Prostate gland (tissue), 2 donors: ENCODE results near the gene PTPRA. TPM values are rescaled to one million over a fixed set of nuclear protein-coding genes. Genes with fewer than 3 reads are reported as not detected.
"Not testable (repeated sequence)": the region's sequence is repeated elsewhere in the genome, so short reads cannot be mapped to it uniquely, and the experiment has no call there.

ENCODE experiments used
- DNase-seq: peaks from one replicate; pipeline ENCODE4 v3.0.0-alpha.2; 2019; ENCODE audit warnings: low spot score
- H3K27ac ChIP-seq, 2 donors: fragments of 200-600 bp; sonication (generic); 2 replicates each; pipeline ENCODE4 v1.5.1; 2017 to 2019
- H3K27me3 ChIP-seq: fragments of 200-600 bp; sonication (generic); replicated peaks from 2 replicates; pipeline ENCODE4 v1.5.1; 2019; ENCODE audit not compliant: insufficient read depth
- H3K36me3 ChIP-seq, 2 donors: fragments of 200-600 bp; sonication (generic); 1 replicate in 1 of 2; 2 replicates in 1 of 2; pipeline versions ENCODE4 v1.5.1 to v1.8.1; 2017 to 2019
- H3K4me1 ChIP-seq: fragments of 200-600 bp; sonication (generic); replicated peaks from 2 replicates; pipeline ENCODE4 v1.5.1; 2019
- H3K4me3 ChIP-seq, 2 donors: fragments of 200-600 bp; sonication (generic); 2 replicates each; pipeline ENCODE4 v1.5.1; 2017 to 2019
- H3K9me3 ChIP-seq: fragments of 200-600 bp; sonication (generic); 2 replicates; pipeline ENCODE4 v1.5.1; 2017
- CTCF ChIP-seq, 4 experiments: fragments of 200-600 bp in 2 of 4; fragments of 450-650 bp in 2 of 4; sonication (generic) in 2 of 4; IDR thresholded peaks; 1 replicate in 3 of 4; 2 replicates in 1 of 4; pipeline ENCODE4 v1.5.1; 2016 to 2019; ENCODE audit warnings: antibody characterized with exemption in 4 of 4, mild to moderate bottlenecking in 2 of 4, moderate library complexity in 2 of 4
- POLR2A ChIP-seq: fragments of 450-650 bp; IDR thresholded peaks from one replicate; pipeline ENCODE4 v1.6.1; 2016; ENCODE audit warnings: antibody characterized with exemption, mild to moderate bottlenecking
- POLR2AphosphoS5 ChIP-seq: sonication (generic); formaldehyde crosslinking; IDR thresholded peaks from one replicate; pipeline ENCODE4 v1.6.1; 2017; ENCODE audit warnings: antibody characterized with exemption
- WGBS: methylation state at CpG from one replicate; pipeline ENCODE4 v1.1.5; 2018; 5-methylcytosine and 5-hydroxymethylcytosine counted together
- intact Hi-C: fragments of 100-400 bp; cut with DNase I; formaldehyde crosslinking; loops from one replicate; pipeline ENCODE4 v1.14.2; 2022
- total RNA-seq, 2 donors: library from RNA; depleted of rRNA; stranded (reverse); fragments of >200 nt; gene quantifications; one replicate each; pipeline ENCODE4 v1.1.0, GENCODE V29; 2016

The PTPRA gene
- 10 to 100 TPM; 57.7 to 83.6 TPM for total RNA-seq

DNA sequence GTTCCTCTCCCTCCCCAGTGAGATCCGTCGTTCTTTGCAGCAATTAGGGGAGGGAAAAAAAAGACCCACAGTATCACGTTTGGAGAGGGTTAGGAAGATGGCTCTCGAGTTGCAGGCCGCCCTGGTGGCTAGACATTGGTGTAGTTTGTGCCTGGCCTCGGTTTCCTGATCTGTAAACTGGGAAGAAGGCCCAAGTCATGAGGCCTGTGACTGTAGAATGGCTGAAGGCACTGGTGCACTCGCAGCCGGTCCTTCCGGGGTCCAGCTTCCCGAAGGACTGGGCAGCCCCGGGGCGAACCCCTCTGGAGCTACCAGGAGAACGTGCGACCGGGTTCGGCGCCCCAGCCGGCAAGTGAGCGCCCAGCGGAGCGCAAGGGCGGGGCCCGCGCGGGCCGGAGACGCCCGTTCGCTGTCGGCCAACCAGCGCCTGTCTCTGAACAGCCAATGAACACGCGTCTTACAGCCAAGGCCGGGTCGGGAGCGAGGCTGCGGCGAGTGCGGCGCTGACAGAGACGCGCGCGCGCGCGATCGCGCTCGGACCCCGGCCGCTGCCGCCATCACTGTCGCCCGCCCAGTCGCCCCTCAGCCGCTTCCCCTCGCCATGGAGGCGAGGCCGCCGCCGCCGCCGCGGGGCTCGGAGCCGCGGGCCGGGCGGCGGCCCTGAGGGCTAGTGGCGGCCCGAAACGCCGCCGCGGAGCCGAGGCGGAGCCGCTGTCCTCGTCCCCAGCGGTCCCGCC, at the start of gene PTPRA:
TSS of gene PTPRA (plus strand) at position 472 of the 737 bp plus-strand sequence. CDS start 90,797 bp downstream, outside the sequence.
- H3K4me3 ChIP-seq = peak within 1 kb of the TSS; percentile 94 to 98
- H3K4me1 ChIP-seq = peaks cover 6% of the 10 kb centered on the region
- TF ChIP-seq POLR2A = peak; percentile 87
- TF ChIP-seq CTCF (IDR thresholded peaks at IDR 0.05) = no peak
- TF ChIP-seq POLR2AphosphoS5 = peak; percentile 76
- no peaks in the 10 kb centered on the region for H3K9me3 ChIP-seq
- intact Hi-C loops = no loop called here
- 0% methylated on average over 43 of the region's 83 CpGs for WGBS
- H3K27ac ChIP-seq = peak within 1 kb of the TSS; percentile 66 to 85
- peak; percentile 91 for DNase-seq
- H3K27me3 ChIP-seq = no peaks in the 10 kb centered on the region
- H3K36me3 ChIP-seq = no peaks in the 10 kb centered on the region

GRCh38 chr20:2825761-2826160, 47.5 kb upstream of the PTPRA start:
- no peak for DNase-seq
- WGBS = 96% methylated on average over 2 of the region's 2 CpGs
- no peaks in the 10 kb centered on the region for H3K4me1 ChIP-seq
- H3K36me3 ChIP-seq = no peaks in the 10 kb centered on the region
- intact Hi-C loops = no loop called here
- no peak overlapping the region for H3K27ac ChIP-seq
- no peak for TF ChIP-seq CTCF (IDR thresholded peaks at IDR 0.05)
- TF ChIP-seq POLR2A = no peak
- H3K4me3 ChIP-seq = no peak overlapping the region
- H3K9me3 ChIP-seq = no peaks in the 10 kb centered on the region
- peaks cover 2% of the 10 kb centered on the region for H3K27me3 ChIP-seq

- intact Hi-C loops = no loop called here
These were observed 46.6 kb upstream of the PTPRA start for GRCh38 chr20:2826655-2827054.

GRCh38 chr20:2829376-2829775, 43.9 kb upstream of the PTPRA start:
- no peaks in the 10 kb centered on the region for H3K9me3 ChIP-seq
- WGBS = 66% methylated on average over 6 of the region's 6 CpGs
- no peak for DNase-seq
- no peaks in the 10 kb centered on the region for H3K27me3 ChIP-seq
- H3K36me3 ChIP-seq = no peaks in the 10 kb centered on the region
- TF ChIP-seq POLR2AphosphoS5 (no peak), POLR2A (no peak), CTCF (IDR thresholded peaks at IDR 0.05) (no peak)
- intact Hi-C loops = no loop called here
- no peak overlapping the region for H3K4me3 ChIP-seq
- H3K4me1 ChIP-seq = no peaks in the 10 kb centered on the region
- H3K27ac ChIP-seq = no peak overlapping the region

More at GRCh38 chr20:2826655-2827054, 46.6 kb upstream of the PTPRA start:
- no peak for DNase-seq
- Histone ChIP-seq H3K9me3 (no peaks in the 10 kb centered on the region), H3K36me3 (no peaks in the 10 kb centered on the region), H3K4me1 (no peaks in the 10 kb centered on the region), H3K27me3 (no peaks in the 10 kb centered on the region), H3K27ac (no peak overlapping the region), H3K4me3 (no peak overlapping the region)
- 58% methylated on average over 4 of the region's 4 CpGs for WGBS
- TF ChIP-seq CTCF (IDR thresholded peaks at IDR 0.05) (no peak), POLR2AphosphoS5 (no peak), POLR2A (no peak)

DNA sequence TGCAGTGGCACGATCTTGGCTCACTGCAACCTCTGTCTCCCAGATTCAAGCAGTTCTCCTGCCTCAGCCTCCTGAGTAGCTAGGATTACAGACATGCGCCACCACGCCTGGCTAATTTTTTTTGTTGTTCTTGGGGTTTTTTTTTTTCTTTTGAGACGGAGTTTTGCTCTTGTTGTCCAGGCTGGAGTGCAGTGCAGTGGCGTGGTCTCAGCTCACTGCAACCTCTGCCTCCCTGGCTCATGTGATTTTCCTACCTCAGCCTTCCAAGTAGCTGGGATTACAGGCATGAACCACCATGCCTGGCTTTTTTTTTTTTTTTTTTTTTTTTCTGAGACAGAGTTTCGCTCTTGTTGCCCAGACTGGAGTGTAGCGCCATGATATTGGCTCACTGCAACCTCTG, 42.1 kb upstream of the PTPRA start:
- H3K27ac ChIP-seq, DNase-seq, H3K4me3 ChIP-seq, H3K27me3 ChIP-seq, H3K9me3 ChIP-seq, H3K4me1 ChIP-seq, intact Hi-C loops, H3K36me3 ChIP-seq: not testable (repeated sequence)
- 66% methylated on average over 7 of the region's 7 CpGs for WGBS
